GM10248 (cell line): ENCODE results near the gene TMEM151B.

ENCODE experiments used
- CTCF ChIA-PET: fragments of 300-600 bp; sonication (Branson Sonifier 250); formaldehyde crosslinking; extraction: SDS; loops from one replicate; lab custom pipeline; 2021; ENCODE audit warnings: antibody characterized with exemption; lab: Yijun Ruan, JAX
- POLR2A ChIA-PET: fragments of 350-650 bp; sonication (Branson Sonifier 250); formaldehyde crosslinking; extraction: SDS; loops from one replicate; lab custom pipeline; 2020; ENCODE audit warnings: antibody characterized with exemption; lab: Yijun Ruan, JAX
- DNase-seq: peaks from one replicate; pipeline ENCODE4 v3.0.0; 2012; ENCODE audit errors: extremely low spot score
- CTCF ChIP-seq: IDR thresholded peaks from 2 replicates; pipeline ENCODE4 v1.5.1; 2012; ENCODE audit warnings: mild to moderate bottlenecking, low read depth; ENCODE audit errors: extremely low read depth, missing control alignments, control extremely low read depth

Gene TMEM151B

DNA sequence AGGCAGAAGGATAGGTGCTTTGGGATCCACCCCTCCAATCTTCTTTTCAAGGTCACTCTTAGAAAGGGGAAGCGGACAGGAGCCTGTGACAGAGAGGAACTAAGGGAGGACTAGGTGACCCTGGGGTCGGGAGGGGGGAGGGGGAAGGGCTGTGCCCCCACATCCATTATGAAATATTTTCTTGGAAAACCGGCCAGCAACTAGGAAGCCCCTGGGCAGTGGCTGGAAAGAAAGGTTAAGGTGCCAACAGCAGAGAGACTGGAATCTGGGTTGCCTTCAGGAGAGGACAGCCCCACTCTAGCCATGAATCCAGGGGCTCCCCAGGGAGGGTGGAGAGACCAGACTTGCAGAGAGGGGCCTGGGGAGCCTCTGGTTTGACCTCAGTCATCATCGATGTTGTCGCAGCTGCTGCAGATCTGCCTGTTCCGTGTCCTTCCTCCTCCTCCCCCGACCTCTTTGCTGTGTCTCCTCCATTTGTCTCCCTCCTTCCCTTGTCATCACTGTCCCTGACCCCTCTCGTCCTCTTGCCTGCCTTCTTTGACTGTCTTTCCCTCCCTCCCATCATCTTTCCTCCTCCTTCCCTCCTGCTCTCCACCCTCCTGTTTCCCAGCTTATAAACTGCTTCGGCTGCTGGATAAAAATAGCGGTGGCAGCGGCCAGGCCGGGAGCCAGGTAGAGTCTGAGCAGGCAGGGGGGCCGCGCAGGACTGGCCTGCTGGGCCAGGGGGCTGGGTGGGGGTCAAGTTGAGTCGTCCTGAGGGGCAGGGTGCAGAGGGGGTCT is 43.7 kb upstream of the TMEM151B start:
- CTCF ChIA-PET = interaction anchor here (1.4 to 6.8 kb wide), 6 partner anchors 9 to 52 kb away, joined by 3 to 116 read pairs (median 20); partner anchors contain the start of genes HSP90AB1 and MYMX
- no peak for TF ChIP-seq CTCF
- POLR2A ChIA-PET = interaction anchor here (3.3 kb wide), 1 partner anchor 21 kb away, joined by 21 read pairs; the partner anchor contains the start of gene HSP90AB1
- DNase-seq = peak; percentile 13

DNA sequence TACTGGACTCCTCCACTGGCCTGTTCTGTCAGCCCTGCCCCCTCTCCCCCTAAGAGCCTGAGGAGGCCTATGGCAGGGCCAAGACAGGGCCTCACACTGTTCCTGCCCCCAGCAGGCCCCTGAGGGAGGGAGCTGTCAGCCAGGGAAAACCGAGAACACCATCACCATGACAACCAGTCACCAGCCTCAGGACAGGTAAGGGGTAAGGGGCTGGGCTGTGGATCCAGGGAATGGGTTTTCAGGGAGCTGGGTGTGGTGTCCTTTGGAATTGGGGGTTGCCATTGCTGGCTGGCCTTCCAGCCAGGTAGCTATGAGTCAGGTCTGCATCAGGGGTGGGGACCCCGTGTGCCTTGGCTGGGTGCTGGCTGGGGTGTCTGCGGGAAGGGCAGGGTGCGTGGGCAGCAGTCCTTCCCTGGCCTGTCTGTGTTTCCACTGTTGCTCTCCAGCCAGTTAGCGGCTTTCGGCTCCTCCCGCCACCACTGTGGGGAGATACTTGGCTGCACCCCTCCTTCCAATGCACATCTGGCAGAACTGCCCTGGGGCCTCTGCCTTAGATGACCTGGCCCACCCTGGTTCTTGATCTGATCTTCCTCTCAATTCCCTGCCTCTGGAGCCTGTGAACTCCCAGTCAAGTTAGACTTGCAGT is 43.0 kb upstream of the TMEM151B start:
- no peak for TF ChIP-seq CTCF
- CTCF ChIA-PET = interaction anchor here (0.9 to 2.5 kb wide), 7 partner anchors 11 to 458 kb away, joined by 3 to 12 read pairs (median 5); partner anchors contain the start of genes AARS2 and MYMX
- POLR2A ChIA-PET = no interaction called here
- DNase-seq = no peak

DNA sequence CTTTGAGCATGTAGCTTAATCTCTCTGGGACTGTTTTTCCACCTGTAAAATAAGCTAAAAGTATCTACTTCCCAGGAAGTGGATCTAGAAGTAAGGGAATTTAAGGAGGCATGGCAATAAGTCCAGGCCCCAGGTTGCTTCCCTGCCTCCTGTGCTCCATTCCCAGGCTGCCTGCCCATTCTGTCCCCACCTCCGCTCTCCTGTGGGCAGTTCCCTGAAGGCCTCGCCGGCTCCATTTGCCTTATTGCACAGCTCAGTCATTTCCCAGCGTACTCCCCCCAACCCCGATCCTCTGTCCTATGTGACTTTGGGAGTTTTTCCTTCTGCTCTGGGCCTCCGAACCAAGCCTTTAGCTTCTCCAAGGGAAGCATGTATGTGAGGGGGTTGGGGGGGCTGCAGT is 42.2 kb upstream of the TMEM151B start:
- ChIA-PET POLR2A (interaction anchor here (0.7 kb wide), 1 partner anchor 19 kb away, joined by 4 read pairs; the partner anchor contains the start of gene HSP90AB1), CTCF (interaction anchor here (0.9 to 2.5 kb wide), 8 partner anchors 10 to 459 kb away, joined by 3 to 12 read pairs (median 4); partner anchors contain the start of genes AARS2 and MYMX)
- no peak for TF ChIP-seq CTCF
- DNase-seq = no peak

DNA sequence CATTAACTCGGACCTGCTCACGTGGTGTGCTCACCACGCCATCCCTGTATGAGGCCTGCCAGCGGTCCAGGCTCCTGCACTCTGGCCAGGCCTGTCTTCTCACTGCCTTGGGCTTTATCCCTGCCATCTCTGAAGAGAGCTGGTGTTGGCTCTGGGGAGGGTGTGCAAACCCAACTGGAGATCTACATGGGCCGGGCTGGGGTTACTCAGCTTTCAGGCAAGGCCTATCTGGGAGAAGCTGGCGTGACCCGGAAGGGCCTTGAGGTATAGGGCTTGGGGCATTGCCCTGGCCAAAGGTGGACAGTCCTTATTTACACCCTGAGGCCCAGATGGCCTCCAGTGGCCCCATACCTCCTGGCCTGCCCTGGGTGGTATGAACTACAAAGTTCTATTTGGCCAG is 41.8 kb upstream of the TMEM151B start:
- DNase-seq = no peak
- TF ChIP-seq CTCF = no peak
- CTCF ChIA-PET = interaction anchor here (0.9 to 2.5 kb wide), 6 partner anchors 9 to 459 kb away, joined by 3 to 12 read pairs (median 6); partner anchors contain the start of gene AARS2
- POLR2A ChIA-PET = interaction anchor here (0.7 kb wide), 1 partner anchor 18 kb away, joined by 4 read pairs; the partner anchor contains the start of gene HSP90AB1

- peak; percentile 2 for DNase-seq
- no peak for TF ChIP-seq CTCF
- POLR2A ChIA-PET = no interaction called here
- CTCF ChIA-PET = interaction anchor here (0.9 to 2.5 kb wide), 3 partner anchors 14 to 56 kb away, joined by 3 to 8 read pairs (median 7); no protein-coding TSS in a partner anchor
Observed at GRCh38 chr6:44228836-44229235, 41.4 kb upstream of the TMEM151B start.
